LNCaP clone FGC (cell line): ENCODE measurements around the gene NFS1.
"Not testable (repeated sequence)": the region's sequence is repeated elsewhere in the genome, so short reads cannot be mapped to it uniquely, and the experiment has no call there.

Experiments used
- DNase-seq: peaks from one replicate; pipeline ENCODE4 v3.0.0-alpha.2; 2011; ENCODE audit warnings: low read depth
- H3K4me3 ChIP-seq: 2 replicates; pipeline ENCODE4 v1.5.1; 2011; ENCODE audit warnings: mild to moderate bottlenecking, low read depth, low read length, control low read depth
- TF ChIP-seq, protein P1 (sequence below): IDR thresholded peaks from 2 replicates; pipeline ENCODE4 v1.5.1; 2012; ENCODE audit warnings: mild to moderate bottlenecking; ENCODE audit not compliant: control insufficient read depth, insufficient read depth; ENCODE audit errors: extremely low read depth

NFS1 gene

DNA sequence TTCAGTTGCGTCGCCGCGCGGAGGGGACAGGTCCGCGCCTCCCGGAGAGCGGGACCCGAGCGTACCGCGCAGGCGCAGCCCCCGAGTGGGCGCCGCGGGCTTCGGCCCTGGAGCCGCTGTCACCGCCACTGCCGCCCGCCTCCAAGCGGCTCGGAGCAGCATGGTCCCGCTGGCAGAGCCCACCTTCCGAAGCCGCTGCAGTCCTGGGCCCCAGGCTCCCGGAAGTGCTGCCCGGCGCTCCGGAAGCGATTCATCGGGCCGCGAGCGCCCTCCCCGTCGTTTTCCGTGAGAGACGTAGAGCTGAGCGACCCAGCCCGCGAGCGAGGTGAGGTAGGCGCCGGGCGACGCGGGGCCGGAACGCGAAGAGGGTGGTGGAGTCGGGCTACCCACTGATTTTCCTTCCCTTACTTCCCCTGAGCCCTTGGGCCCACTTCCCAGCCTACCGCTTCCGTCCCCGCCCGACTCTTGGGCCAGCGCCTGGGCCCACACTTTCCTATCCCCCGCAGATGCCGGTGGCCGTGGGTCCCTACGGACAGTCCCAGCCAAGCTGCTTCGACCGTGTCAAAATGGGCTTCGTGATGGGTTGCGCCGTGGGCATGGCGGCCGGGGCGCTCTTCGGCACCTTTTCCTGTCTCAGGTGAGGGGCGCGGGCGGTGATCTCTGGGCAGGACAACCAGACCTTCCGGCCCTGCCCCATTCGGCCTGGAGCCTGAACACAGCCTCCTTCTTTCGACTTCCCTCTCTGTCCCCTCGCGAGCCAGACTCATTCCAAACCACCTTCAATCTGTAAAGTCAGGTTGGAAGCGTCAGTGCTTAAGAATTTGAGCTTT, at the start of gene NFS1, which contains the start of gene ROMO1:
NFS1 (minus strand) TSS at position 226 of the 830 bp plus-strand sequence; CDS start at position 162, 64 bp downstream.
ROMO1 (plus strand) TSS at position 279 of the 830 bp plus-strand sequence; CDS start at position 507, 228 bp downstream.
- TF ChIP-seq, protein P1, sequence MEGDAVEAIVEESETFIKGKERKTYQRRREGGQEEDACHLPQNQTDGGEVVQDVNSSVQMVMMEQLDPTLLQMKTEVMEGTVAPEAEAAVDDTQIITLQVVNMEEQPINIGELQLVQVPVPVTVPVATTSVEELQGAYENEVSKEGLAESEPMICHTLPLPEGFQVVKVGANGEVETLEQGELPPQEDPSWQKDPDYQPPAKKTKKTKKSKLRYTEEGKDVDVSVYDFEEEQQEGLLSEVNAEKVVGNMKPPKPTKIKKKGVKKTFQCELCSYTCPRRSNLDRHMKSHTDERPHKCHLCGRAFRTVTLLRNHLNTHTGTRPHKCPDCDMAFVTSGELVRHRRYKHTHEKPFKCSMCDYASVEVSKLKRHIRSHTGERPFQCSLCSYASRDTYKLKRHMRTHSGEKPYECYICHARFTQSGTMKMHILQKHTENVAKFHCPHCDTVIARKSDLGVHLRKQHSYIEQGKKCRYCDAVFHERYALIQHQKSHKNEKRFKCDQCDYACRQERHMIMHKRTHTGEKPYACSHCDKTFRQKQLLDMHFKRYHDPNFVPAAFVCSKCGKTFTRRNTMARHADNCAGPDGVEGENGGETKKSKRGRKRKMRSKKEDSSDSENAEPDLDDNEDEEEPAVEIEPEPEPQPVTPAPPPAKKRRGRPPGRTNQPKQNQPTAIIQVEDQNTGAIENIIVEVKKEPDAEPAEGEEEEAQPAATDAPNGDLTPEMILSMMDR, result peak; percentile 35; the same call in 1 of the 2 replicates
- H3K4me3 ChIP-seq, result peak within 1 kb of the TSS; percentile 96
- peak; percentile 36 for DNase-seq

DNA sequence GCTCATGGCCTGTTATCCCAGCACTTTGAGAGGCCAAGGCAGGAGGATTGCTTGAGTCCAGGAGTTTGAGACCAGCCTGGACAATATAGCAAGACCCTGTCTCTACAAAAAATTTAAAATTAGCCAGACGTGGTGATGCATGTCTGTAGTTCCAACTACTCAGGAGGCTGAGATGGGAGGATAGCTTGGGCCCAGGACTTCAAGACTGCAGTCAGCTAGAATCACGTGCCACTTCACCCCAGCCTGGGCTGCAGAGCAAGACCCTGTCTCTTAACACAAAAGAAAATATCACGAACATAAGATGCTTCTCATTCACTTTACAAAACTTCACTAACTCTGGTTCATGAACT, 45.3 kb upstream of the NFS1 start:
- not testable (repeated sequence) for H3K4me3 ChIP-seq, DNase-seq

- H3K4me3 ChIP-seq, result peak overlapping the region; percentile 86; the same call in 1 of the 2 replicates
- TF ChIP-seq, protein P1, result no peak
- no peak for DNase-seq
Observed at GRCh38 chr20:35743693-35744491, 44.7 kb upstream of the NFS1 start.

DNA sequence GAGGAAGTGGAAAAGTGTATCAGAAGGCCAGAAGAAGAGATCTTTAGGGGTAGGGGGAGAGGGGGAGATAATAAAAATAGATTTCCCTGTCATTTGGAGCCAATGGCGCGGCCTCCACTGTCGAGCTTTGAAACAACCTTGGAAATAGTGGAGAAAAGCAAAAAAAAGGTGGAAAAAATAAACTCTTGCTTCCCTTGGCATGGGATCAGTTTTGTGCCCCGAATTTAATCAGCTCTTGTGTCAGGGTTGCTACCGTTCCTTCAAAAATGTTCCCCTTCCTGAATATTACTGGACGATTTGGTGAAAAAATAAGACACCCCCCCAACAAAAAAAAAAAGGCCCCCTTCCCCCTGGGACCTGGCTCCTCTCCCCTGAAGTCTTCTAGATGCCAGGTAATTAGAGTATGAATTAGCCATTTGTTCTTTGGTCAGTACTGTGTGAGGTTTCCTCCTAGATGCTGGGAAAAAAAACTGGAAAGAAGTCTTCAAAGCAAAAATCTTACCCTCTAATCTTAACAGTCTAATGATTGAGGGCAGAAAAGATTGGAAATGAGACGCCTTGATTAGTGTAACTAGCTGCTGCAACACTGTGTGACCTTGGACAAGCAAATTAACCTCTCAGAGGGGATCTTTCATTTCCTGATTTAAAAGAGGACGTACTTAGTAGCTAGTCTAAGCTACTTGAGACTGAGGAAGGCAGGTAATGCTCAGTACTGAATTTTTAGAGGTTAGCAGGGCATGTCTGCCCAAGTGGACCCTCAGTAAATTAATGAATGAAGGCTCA, 43.8 kb upstream of the NFS1 start:
- peak overlapping the region; percentile 86 for H3K4me3 ChIP-seq
- no peak for DNase-seq
- TF ChIP-seq, protein P1, result no peak

- TF ChIP-seq, protein P1, result 0 out of 2 replicates have a peak, but pooled peaks have one; percentile 14
- H3K4me3 ChIP-seq, result peak within 1 kb of the TSS; percentile 86
- peak; percentile 99 for DNase-seq
Observed at GRCh38 chr20:35741892-35742740, 43.0 kb upstream of the NFS1 start, which contains the start of gene RBM39. RBM39 (minus strand) TSS chr20:35742260; CDS start chr20:35740874, 1,386 bp downstream.

DNA sequence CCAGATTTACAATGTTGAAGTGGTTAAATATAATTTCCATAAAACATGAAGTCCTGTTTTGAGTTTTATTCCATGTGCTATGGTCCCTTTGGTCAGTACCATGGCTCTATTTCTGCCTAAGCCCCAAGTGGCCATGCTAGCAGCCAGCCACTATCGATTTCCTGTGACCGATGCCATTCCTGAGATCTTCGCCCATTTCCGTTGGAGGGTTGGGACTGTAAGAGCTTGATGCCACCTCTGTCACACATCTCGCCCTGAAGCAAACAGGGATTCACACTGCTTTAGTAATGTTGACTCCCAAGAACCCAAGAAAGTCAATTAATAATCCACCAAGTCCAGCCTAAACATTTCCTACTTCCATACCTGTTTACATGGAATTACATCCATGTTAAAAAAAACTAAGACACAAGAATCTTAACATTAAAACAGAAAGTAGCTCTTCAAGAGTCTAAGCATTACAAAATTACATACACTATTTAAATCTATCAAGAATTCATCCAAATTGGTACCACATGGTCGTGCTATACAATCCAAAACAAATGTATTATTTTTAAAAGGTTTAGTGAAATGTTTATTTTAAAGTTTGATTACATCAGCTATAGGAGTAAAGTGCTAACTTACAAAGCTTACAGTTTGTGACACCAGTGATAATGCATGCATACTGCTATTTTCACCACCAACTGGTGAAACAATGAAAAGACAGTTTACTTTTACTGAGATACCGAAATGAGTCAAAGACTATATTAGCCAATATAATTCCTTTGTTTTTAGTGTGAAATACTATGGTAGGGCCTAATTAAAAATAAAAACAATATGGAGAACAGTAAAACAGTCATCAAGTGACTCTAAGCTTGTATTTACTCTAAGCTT, 40.4 kb upstream of the NFS1 start:
- H3K4me3 ChIP-seq, result peak overlapping the region; percentile 86; the same call in 1 of the 2 replicates
- DNase-seq, result no peak
- TF ChIP-seq, protein P1, result peak; percentile 40
